HL-60/S4 (cell line): ENCODE data around the gene CXCL11.
"Not testable (repeated sequence)": the region's sequence is repeated elsewhere in the genome, so short reads cannot be mapped to it uniquely, and the experiment has no call there.

Source experiments
- in situ Hi-C: fragments of 300-500 bp; cut with MboI; formaldehyde crosslinking; loops from 2 replicates; pipeline ENCODE4 v1.14.3; 2022; ENCODE audit warnings: low sequenced_read_pairs

The CXCL11 gene

GRCh38 chr4:76035799-76036380 lies at the start of gene CXCL11:
TSS of gene CXCL11 (minus strand) at chr4:76036070. CDS start at chr4:76035987, 83 bp downstream.
- in situ Hi-C loops = no loop called here

DNA sequence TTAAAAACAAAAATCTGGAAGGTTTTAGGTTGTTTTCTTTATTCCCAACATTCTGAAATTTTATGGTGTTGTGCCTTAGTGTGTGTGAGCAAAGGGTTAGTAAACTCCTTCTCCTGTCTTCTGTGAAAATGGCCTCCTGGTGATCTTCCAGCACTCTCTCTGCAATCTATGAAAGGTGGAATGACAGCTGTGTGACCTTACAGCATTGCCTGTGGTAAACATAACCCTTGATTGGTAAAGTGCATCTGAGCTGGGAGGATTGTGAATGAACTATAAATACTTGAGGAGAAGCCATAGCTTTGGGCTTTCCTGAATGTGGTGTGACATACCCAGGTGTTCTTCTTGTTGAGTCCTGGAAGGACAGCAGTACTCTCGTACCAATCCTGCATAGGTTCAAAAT lies 48.7 kb upstream of the CXCL11 start:
- in situ Hi-C loops = loop anchor here (10.0 kb wide), 1 partner anchor 90 kb away; the partner anchor contains the start of gene SDAD1

DNA sequence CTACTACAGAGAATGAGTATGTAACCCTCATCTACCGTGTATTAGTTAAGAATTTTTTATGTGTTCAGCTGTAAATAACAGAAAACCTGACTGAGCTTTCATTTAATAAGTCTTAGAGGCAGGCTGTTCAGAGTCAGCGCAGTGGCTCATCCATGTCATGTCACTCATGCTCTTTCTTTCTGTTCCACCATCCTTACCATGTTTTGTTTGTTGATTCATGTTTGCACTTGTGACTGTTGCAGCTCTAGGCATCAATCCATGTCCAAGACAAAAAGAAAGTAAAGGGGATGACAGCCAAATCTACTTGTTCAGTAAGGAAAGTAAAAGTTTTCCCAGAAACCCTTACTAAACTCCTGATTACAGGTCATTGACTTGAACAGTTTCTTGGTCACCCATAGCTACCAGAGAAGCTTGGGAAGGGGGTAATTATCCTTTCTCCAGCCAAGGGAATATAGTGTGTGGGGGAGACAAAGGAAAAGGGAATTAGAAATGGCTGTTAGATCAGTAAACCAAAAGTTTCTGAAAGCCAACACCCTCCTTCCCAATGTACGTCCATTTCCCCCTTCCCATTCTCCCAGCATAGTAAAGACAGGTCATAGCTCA lies 47.6 kb upstream of the CXCL11 start:
- in situ Hi-C loops = loop anchor here (10.0 kb wide), 1 partner anchor 89 kb away; the partner anchor contains the start of gene SDAD1

GRCh38 chr4:76078033-76078613 lies 42.3 kb upstream of the CXCL11 start:
- in situ Hi-C loops = no loop called here

DNA sequence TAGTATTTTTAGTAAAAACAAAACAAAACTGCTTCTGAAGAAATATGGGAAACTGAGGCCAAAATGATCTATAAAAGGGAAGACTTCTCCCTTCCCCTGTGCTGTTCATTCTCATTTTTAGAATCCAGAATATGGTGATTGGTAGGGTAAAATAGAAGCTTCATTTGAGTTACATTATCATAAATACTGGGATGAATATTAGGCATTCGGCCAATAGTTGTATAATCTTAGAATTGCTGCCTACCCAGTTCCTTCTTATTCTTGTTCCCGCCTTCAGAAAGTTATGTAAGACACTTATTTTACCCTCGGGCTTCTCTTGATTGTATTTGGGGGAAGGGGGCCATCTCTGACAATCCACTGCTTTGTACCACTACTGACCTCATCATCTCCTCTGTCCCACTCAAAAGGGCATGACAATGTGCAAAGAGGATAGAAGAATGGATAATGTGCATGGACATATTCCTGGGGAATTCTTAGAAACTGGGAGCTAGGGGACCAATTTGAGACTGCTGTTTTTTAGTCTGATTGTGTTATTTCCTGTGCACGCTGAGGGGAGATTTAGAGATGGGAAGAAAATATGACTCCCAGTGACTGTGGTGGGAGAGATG lies 39.2 kb upstream of the CXCL11 start:
- in situ Hi-C loops = no loop called here

GRCh38 chr4:76074468-76074867 lies 38.6 kb upstream of the CXCL11 start, which contains the start of gene ART3:
TSS of gene ART3 (plus strand) at chr4:76074709. CDS start at chr4:76075890, 1,181 bp downstream.
- in situ Hi-C loops = no loop called here

- in situ Hi-C loops = no loop called here
Measured at GRCh38 chr4:76072760-76073159, 36.9 kb upstream of the CXCL11 start.

- in situ Hi-C loops = no loop called here
Measured at GRCh38 chr4:76067652-76068286, 31.9 kb upstream of the CXCL11 start.

GRCh38 chr4:76066546-76066945 lies 30.7 kb upstream of the CXCL11 start:
- in situ Hi-C loops = no loop called here

- in situ Hi-C loops = no loop called here
Measured at GRCh38 chr4:76061982-76062381, 26.1 kb upstream of the CXCL11 start.

DNA sequence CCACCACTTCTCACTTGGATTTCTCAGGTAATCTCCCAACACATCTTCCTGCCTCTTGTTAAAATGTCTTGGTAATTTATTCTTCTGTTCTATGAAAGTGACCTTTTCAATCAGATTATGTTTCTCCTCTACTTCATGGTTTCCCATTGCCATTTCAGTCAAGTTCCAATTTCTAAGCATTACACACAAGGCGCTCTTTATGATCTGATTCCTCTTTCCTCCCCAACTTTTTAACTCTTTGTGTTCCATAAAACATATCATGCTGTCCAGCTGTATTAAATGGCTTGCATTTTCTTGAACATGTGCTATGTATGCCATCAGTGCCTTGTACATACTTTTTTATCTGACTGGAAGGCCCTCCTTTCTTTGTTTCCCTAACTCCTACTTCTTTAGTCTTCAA lies 25.6 kb upstream of the CXCL11 start:
- in situ Hi-C loops = no loop called here

- in situ Hi-C loops = no loop called here
Measured at GRCh38 chr4:76060506-76060905, 24.6 kb upstream of the CXCL11 start.

GRCh38 chr4:76059750-76060149 lies 23.9 kb upstream of the CXCL11 start:
- in situ Hi-C loops = no loop called here

GRCh38 chr4:76058888-76059426 lies 23.1 kb upstream of the CXCL11 start:
- in situ Hi-C loops = no loop called here

DNA sequence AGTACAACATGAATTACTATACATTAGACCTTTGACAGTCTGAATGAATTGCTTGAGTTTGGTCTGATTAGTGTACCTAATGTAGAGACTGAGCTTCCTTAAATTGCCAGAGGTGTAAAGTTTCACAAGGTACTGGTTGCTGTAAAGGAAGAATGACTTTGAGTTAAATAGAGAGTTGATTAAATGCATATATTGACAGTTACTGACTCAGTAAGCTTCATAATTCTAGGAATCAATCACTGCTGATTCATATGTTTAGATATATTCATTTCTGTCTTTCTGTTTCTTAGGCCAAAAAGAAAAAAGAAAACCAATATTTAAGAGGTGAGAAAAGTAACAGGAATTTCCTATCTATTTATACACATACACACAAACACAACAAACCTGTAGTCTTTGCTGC lies 22.4 kb upstream of the CXCL11 start:
- in situ Hi-C loops = no loop called here

DNA sequence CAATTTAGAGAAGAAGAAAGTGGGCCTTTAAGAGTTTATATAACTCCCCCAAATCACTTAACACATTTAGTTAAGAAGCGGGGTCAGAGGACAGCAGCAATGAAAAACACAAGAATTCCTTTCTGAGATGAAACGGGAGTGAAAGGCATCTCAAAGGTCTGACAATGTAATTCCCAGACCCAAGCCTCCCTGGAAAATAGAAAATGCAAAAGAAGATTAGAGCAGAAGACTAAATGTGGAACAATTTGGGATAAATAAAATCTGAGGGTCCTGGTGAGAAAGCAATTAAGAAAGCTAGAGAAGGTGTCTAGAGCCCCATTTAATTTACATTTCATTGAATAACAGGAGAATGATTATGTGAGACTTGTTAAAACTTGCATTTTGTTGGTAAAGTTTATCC lies 19.6 kb upstream of the CXCL11 start:
- in situ Hi-C loops = no loop called here

DNA sequence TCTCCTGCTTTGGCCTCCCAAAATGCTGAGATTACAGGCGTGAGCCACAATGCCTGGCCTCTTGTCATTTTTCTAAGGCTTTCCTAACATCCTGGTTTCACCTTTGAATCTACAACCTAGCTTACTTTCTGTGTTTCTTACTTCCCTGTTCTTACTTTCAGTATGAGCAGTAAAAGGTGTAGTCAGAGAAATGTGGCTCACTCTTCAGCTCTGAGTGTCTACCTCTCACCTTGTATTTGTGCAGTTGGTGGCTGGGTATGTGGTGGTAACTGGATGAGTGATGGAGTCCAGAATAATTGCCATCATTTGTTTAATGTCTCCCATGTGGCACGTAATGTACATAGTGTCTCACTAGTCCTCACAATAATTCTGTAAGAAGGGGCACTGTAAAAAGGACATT lies 19.1 kb upstream of the CXCL11 start:
- in situ Hi-C loops = no loop called here

- in situ Hi-C loops = no loop called here
Measured at GRCh38 chr4:76053730-76054129, 17.9 kb upstream of the CXCL11 start.

GRCh38 chr4:76050560-76051050 lies 14.7 kb upstream of the CXCL11 start:
- in situ Hi-C loops = not testable (repeated sequence)

- in situ Hi-C loops = not testable (repeated sequence)
Measured at GRCh38 chr4:76049860-76050416, 14.1 kb upstream of the CXCL11 start.

DNA sequence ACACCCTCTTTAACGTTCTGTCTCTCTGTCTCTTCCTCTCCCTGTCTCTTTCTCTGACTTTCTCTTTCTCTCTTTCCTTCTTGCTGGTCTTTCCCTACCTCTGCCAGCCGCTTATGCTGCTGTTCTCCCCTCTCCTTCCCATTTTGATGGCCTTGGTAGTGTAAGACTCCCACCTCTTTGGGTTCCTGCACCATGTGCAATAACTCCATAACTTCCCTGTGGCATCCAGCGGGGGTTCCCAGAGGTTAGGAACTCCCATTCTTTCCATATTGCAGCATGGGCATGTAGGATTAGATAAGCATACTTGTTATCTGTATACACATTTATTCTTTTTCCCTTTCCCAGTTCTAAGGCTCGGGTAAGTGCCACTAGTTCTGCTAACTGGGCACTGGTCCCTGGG lies 8.8 kb upstream of the CXCL11 start:
- in situ Hi-C loops = not testable (repeated sequence)
